ENCODE results near the gene TEX261.

TEX261 gene

GRCh38 chr2:70936979-70937811 is 57.5 kb downstream of the TEX261 start:
- no peak for DNase-seq (ENCODE audit: low read depth)

GRCh38 chr2:70936165-70936978 is 58.3 kb downstream of the TEX261 start:
- no peak for DNase-seq (ENCODE audit: low read depth)

All from EH (cell line).